Lower lobe of right lung (tissue), 2 donors: ENCODE measurements around the gene NAP1L4. TPM values are rescaled to one million over a fixed set of nuclear protein-coding genes. Genes with fewer than 3 reads are reported as not detected.
A peak's percentile ranks its signal among the peaks of the same experiment; 100 is the strongest.

Source experiments
- ATAC-seq, 2 donors: fragments of 200-7000 bp; cut with Tn5 transposase; one replicate each; pipeline ENCODE4 v1.9.1; 2020 to 2022; ENCODE audit warnings: mild to moderate bottlenecking in 2 of 2, moderate library complexity in 2 of 2
- DNase-seq: peaks from one replicate; pipeline ENCODE4 v3.0.0-alpha.2; 2020
- H3K27ac ChIP-seq: fragments of 200-600 bp; one replicate; pipeline ENCODE4 v1.8.0; 2022
- H3K27me3 ChIP-seq: fragments of 200-600 bp; one replicate; pipeline ENCODE4 v1.8.0; 2022; ENCODE audit warnings: low read depth
- H3K36me3 ChIP-seq: fragments of 200-600 bp; one replicate; pipeline ENCODE4 v1.8.0; 2022; ENCODE audit warnings: mild to moderate bottlenecking
- H3K4me1 ChIP-seq: fragments of 200-600 bp; one replicate; pipeline ENCODE4 v1.8.0; 2022
- H3K4me3 ChIP-seq: fragments of 200-600 bp; one replicate; pipeline ENCODE4 v1.8.0; 2022; ENCODE audit warnings: mild to moderate bottlenecking
- H3K9me3 ChIP-seq: fragments of 200-600 bp; one replicate; pipeline ENCODE4 v1.8.0; 2022
- intact Hi-C: fragments of 100-400 bp; cut with DNase I; formaldehyde crosslinking; loops from one replicate; pipeline ENCODE4 v1.11.0; 2022
- total RNA-seq: library from RNA; stranded (reverse); fragmentation: NEBNext Ultra II Directional; extraction: Animal tissue kit (Norgen Biotek cat#: 25700); gene quantifications from one replicate; pipeline ENCODE4 v1.2.1, GENCODE V29; 2021
- TF ChIP-seq, protein P1 (sequence below): fragments of 200-600 bp; IDR thresholded peaks from one replicate; pipeline ENCODE4 v1.8.0; 2022; ENCODE audit warnings: antibody characterized with exemption, mild to moderate bottlenecking
- donor health status: DM: no; HTN: yes; CAD: no; lungs with severe emphysema.

NAP1L4 gene
- total RNA-seq, 1 donor from 2014 or later = 96.8 TPM

DNA sequence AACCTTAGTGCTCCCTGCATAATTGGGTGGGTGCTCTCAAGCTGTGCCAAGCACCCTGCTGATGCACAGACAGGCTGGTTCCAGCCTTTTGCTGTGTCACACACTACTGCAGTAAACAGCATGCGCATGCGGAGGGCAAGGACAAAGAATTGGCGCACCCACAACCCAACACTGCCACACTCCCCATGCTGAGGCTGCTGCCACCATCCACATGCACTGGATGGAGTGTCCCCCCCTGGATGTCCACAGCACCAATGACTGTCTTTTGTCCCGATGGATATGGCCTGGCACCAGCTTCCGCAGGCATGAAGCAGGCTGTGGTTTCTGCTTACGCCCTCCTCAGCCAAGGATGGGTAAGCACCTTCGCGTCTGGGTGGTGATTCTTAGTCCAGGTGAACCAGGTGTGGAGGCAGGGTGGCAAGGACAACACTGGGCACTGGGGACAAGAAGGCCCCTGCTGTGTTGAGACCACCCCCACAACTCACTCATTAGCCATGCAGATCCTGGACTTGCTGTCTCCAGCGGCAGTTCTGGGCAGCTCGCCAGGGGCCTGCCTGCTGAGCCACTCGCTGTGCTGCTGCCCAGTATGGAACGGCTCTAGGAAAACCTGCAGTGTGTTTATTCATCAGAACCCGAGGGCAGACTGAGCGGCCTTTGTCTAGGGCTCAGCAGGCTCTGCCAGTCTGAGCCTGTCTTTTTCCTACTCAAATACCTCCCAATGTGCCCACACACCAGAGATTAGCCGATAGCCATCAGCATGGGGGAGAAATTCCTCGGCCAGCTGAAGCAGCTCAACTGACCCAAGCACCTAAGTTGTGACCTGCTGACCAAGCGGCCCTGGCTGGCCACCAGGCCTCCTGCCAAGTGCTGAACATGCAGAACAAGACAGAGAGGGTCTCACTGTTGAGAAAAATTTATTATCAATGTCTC, 8.2 kb upstream of the NAP1L4 start:
- peak; percentile 6 to 21 for ATAC-seq
- no peaks in the 10 kb centered on the region for H3K27me3 ChIP-seq
- DNase-seq = peak; percentile 70
- H3K4me3 ChIP-seq = no peak overlapping the region
- peaks cover 61% of the 10 kb centered on the region for H3K36me3 ChIP-seq
- H3K27ac ChIP-seq = no peak overlapping the region
- TF ChIP-seq, protein P1, sequence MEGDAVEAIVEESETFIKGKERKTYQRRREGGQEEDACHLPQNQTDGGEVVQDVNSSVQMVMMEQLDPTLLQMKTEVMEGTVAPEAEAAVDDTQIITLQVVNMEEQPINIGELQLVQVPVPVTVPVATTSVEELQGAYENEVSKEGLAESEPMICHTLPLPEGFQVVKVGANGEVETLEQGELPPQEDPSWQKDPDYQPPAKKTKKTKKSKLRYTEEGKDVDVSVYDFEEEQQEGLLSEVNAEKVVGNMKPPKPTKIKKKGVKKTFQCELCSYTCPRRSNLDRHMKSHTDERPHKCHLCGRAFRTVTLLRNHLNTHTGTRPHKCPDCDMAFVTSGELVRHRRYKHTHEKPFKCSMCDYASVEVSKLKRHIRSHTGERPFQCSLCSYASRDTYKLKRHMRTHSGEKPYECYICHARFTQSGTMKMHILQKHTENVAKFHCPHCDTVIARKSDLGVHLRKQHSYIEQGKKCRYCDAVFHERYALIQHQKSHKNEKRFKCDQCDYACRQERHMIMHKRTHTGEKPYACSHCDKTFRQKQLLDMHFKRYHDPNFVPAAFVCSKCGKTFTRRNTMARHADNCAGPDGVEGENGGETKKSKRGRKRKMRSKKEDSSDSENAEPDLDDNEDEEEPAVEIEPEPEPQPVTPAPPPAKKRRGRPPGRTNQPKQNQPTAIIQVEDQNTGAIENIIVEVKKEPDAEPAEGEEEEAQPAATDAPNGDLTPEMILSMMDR = no peak
- H3K4me1 ChIP-seq = no peaks in the 10 kb centered on the region
- H3K9me3 ChIP-seq = no peaks in the 10 kb centered on the region
- intact Hi-C loops = no loop called here

DNA sequence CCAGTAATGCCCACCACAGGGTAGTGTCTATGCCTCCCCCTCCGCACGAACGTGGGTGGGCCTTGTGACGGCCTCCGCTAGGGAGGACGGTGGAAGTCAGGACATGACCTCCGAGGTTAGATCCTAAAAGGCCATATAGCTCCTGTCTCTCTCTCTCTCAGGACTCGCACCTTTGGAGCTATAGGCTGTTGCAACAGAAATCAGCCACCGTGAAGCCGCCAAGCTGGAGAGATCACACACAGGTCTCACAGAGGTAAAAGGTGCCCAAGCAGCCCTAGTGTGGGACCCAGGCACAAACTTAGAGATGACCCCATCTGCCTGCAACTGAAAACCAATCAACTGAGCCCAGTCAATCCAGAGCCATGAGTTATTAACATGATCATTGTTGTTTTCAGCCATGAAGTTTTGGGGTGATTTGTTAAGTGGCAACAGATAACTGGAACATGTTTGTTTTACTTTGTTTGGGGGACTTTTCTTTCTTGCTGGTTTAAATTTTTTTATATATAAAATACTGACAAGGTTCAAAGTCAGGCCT, 7.4 kb upstream of the NAP1L4 start:
- H3K27ac ChIP-seq = no peak overlapping the region
- H3K4me1 ChIP-seq = no peaks in the 10 kb centered on the region
- ATAC-seq (no peak), DNase-seq (no peak)
- H3K27me3 ChIP-seq = no peaks in the 10 kb centered on the region
- TF ChIP-seq, protein P1 = no peak
- no peak overlapping the region for H3K4me3 ChIP-seq
- intact Hi-C loops = no loop called here
- H3K36me3 ChIP-seq = peaks cover 53% of the 10 kb centered on the region
- no peaks in the 10 kb centered on the region for H3K9me3 ChIP-seq

DNA sequence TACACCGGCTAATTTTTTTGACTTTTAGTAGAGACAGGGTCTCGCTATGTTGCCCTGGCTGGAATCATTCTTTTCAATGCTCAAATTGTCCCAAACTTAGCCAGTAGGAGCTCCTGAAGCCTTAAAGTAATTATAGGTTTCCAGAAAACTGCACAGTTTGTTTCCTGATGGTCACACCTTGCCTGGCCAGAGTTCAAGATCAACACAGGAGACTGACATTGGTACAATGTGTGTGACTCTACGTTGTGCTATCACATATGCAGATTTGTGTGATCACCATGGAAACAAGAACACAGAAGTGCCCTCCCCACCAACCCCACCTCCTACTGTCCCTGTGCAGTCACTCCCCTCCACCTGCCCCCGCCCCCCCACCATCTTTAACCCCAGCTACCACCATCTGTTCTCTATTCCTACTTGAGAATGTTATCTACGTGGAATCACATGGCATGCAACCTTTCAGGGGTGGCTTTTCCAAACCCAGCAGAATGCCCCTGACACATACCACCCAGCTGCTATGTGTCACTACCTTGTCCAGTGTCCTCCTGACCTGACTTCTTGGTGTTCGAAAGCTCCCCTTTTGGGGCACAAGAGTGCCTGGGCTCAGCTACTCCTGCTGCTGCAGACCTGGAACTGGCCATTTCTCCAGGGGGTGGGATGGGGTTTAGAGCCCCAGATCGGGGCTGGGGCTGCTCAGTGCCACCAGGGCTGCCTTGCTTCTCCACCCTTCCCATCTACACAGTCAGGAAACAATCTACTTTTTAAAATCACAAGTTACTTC, 6.1 kb upstream of the NAP1L4 start:
- Histone ChIP-seq H3K27me3 (no peaks in the 10 kb centered on the region), H3K4me1 (no peaks in the 10 kb centered on the region), H3K27ac (no peak overlapping the region), H3K36me3 (peaks cover 40% of the 10 kb centered on the region), H3K4me3 (no peak overlapping the region), H3K9me3 (no peaks in the 10 kb centered on the region)
- TF ChIP-seq, protein P1 = no peak
- intact Hi-C loops = no loop called here
- ATAC-seq (no peak), DNase-seq (no peak)

DNA sequence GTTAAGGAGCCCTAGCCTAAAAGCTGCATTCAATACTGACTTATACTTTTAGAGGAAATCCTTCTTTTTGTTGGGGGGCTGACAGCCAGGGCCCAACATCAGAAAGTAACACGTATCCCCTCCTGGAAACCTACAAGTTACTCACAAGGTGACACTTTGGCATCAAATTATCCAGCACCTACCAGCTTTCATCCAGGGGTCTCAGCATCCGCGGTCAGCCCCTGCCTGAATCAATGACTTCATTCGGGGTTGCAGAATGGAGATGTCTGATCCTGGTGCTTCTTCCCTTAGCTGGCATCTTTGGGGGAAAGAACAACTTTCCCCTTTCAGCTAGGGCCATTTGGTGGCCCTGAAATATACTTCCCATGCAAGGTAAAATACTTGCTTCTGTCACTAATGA, 5.3 kb upstream of the NAP1L4 start:
- TF ChIP-seq, protein P1 = no peak
- Histone ChIP-seq H3K27me3 (no peaks in the 10 kb centered on the region), H3K4me3 (no peak overlapping the region), H3K27ac (no peak overlapping the region), H3K36me3 (peaks cover 32% of the 10 kb centered on the region), H3K9me3 (no peaks in the 10 kb centered on the region), H3K4me1 (peaks cover 6% of the 10 kb centered on the region)
- intact Hi-C loops = no loop called here
- no peak for ATAC-seq
- no peak for DNase-seq

DNA sequence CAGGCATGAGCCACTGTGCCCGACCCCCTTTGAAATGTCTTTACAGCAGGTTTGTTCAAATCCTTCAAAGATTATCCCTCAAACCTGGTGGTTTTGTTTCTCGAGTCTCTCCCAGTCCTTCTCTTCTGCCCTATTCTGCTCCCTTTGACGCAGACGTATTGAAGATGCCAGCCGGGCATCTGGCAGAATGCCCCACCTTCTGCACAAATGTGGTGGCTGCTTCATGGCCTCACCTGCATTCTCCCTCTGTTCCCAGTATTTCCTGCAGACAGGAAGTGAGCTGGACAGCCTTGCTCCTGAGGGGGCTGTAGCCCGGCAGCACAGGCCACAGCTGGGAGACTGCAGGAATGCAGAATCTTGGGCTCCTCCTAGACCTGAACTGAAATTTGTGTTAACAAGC, 4.8 kb upstream of the NAP1L4 start:
- TF ChIP-seq, protein P1 = no peak
- intact Hi-C loops = no loop called here
- no peaks in the 10 kb centered on the region for H3K27me3 ChIP-seq
- no peak overlapping the region for H3K27ac ChIP-seq
- no peak overlapping the region for H3K4me3 ChIP-seq
- ATAC-seq (no peak), DNase-seq (no peak)
- no peaks in the 10 kb centered on the region for H3K9me3 ChIP-seq
- peaks cover 27% of the 10 kb centered on the region for H3K36me3 ChIP-seq
- H3K4me1 ChIP-seq = peaks cover 6% of the 10 kb centered on the region
